Erythroblast (primary cell): ENCODE measurements around the gene PDE9A.

ENCODE experiments used
- DNase-seq, 2 experiments: peaks; one replicate each; lab custom pipeline; 2025; lab: John Stamatoyannopoulos, UW
- GATA1 ChIP-seq: IDR thresholded peaks from 2 replicates; pipeline ENCODE4 v1.6.1; 2011; ENCODE audit warnings: low read depth, mild to moderate bottlenecking, control low read depth, low read length, moderate library complexity
- POLR2A ChIP-seq: IDR thresholded peaks from 2 replicates; pipeline ENCODE4 v1.6.1; 2011; ENCODE audit warnings: mild to moderate bottlenecking, low read length

PDE9A gene

DNA sequence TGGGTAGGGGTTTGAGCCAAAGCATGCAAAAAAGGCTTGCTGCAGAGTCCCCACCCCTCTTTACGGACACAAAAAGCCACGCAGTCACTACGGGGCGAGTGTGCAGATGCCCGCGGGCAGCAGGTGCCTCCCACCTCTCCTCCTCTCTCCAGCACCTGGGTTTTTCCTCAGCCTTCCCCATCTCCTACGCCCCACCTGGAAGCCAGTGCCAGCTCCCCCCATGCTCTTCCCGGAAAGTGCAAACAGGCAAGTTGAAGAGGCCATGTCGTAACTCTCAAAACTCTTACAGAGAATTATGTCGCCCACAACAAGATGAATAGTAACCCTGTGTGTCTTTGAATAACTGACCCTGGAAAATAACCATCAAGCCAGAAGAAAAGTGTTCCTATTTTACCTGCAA lies 82.5 kb downstream of the PDE9A start:
- TF ChIP-seq GATA1 (no peak), POLR2A (no peak)
- no peak for DNase-seq

DNA sequence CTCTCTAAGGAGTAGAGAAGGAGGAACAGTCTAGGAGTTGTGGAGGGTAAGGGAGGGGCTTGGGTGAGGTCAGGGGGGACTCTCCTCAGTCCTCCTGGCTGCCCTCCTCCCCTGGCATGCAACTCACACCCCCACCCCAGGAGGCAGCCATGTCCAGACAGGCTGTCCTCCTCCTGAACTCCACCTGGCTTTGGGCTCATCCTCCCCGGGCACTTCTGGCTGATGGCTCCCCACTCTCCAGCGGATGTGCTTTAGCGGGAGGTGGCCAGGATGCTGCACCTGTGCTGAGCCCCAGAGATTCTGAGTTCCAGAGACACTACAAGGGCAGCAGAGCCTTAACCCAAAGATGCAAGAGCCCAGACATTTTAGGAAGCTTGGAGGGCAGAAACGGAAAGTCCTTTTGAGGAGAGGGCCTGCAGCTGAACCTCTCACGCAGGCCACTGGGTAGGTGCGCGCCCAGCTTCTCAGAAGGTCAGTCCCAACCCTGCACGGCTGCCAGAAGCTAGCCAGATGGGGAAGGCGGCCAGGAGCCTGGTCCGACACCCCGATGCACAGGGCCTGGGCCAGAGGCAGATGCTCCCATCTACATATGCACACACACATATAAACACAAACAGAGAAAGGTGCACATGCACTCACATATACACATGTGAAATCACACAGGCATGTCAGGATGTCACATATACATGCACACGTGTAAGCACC lies 83.4 kb downstream of the PDE9A start:
- TF ChIP-seq GATA1, result no peak
- TF ChIP-seq POLR2A, result no peak
- no peak for DNase-seq

DNA sequence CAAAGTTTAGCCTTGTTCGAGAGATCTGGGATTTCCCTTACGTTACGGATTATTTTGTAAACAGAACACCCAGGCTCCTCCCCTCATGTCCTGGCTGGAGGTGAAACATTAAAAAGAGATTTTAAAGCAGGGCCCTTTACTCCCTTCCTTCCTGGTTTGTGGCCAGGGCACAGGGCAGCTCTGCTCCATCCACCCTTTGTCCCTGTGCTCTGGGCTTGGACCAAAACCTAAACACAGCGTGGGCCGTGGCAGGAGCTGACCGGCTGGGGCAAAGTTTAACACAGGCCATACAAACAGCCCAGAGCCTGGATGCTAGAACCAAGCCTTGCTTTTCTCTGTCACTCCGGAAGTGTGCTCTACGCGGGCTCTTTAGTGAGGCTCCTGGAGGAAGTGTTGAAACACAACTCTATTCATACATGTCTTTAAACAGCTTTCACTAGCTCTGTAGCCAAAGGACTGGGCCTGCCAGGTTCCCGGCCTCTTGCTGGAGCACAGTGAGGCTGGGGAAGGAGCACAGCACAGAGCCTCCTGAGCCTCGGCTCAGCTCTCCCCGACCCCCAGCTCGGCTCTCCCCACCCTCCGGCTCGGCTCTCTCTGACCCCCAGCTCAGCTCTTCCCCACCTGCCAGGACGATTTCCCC lies 84.7 kb downstream of the PDE9A start:
- DNase-seq, result no peak
- TF ChIP-seq POLR2A, result no peak
- TF ChIP-seq GATA1, result no peak

DNA sequence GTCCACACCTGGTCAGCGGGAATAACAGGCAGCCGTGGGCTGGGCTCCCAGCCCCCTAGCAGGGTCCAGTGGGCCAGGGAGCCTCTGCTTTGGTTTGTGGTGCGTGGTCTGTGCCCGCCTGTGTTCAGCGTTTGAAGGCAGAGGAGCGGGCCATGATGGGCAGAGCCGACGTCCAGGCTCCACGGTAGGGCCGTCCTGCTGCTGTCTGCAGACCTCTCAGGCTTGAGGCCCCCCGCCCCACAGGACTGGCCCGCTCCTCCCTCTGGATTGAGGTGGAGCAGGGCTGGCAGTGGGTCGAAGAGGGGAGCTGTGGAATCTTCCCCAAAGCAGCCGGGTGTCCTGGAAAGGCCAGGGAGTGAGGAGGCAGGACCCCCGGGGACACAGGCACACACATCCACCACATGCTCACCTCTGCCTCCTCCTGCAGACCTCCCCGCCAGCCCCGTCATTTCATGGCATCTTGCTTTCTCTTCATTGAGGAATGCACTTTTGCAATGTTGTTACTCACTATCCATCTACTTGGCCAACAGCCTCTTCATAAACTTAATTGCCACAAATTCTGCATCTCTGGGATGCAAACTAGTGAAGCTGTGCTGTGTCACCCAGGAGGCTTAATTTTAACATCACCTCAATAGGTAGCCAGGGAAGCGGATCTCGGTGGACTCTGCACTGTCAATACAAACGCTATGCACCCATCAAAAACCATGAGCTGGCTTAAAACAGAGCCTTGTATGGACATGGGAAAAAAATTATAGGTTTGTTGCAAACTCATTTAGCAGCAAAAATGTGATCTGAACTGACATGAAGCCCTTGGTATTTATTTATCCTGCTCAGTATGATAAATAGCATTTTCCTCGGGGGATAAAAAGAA lies 85.9 kb downstream of the PDE9A start:
- DNase-seq, result no peak
- no peak for TF ChIP-seq POLR2A
- TF ChIP-seq GATA1, result no peak

DNA sequence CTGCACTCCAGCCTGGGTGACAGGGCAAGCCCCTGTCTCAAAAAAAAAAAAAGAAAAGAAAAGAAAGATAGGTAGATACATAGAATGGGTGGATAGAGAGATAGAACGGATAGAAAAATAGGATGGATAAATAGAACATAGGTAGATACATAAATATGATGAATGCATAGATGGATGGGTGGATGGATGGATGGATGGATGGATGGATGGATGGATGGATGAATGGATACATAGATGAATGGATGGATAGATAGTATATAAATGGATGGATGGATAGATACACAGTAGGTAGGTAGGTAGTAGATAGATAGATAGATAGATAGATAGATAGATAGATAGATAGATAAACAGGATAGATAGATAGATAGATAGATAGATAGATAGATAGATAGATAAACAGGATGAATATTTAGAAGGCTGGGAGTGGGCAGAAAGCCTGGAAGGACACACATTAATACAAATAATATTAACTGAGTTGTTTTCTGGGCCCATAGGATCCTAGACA lies 87.0 kb downstream of the PDE9A start:
- no peak for DNase-seq
- TF ChIP-seq GATA1 (no peak), POLR2A (no peak)

DNA sequence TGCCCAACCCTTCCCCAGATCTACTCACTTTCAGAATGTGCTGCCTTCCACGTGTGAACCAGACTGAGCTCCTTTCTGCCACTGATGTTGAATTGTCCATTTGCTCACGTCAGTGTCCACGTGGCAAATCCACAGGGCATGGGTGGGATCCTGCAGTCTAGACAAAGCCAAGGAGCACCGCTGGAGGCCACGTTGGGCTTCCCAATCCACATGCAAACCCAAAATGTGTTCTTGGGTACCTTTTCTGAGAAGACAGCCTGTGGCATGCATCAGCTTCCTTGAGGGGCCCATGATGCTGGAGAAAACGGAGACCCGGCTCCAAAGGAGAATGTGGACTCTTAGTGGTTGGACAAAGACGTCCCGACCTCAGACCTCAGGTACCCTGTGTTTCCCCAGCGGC lies 87.6 kb downstream of the PDE9A start:
- DNase-seq, result no peak
- no peak for TF ChIP-seq POLR2A

DNA sequence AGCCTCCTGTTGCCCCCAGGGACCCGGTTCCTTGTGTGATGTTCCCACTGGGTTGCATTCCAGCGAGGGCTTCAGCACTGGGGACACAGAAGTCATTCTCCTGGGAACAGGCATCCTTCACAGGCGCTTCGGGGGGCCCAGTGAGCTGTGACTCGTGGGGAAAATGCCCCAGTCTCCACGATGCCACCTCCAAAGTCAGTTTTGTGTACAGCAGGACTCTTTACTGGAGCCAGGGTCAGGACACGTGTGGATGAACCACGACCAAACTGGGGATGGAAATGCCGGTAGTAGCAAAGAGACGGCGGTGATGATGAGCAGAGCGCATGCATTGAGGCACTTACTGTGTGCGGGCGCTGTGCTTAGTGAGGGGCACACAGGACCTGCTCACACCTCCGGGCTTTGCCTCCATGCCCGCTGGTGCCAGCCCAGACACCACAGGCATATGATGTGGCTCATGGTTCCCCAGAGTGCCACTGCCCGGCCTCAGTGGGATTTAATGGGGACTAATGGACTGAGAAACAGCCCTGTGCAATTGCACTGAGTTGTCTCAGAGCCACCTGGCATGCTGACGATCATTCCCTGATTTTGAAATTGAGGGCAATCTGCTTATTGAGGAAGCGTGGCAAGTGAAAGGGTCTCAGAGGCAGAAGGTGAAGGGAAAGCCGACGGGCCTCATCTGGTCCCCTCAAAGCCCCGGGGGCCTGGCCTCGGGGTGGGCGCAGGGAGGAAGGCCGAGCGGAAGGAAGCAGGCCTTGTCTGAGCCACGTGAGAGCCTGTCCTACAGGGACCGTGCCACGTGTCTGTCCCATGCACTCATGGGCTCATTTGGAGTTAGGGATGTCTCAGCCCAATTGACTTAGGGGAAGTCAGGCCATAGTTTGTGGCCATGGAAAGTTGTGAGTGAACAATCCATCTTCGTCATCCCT lies 91.4 kb downstream of the PDE9A start:
- DNase-seq, result no peak
- TF ChIP-seq GATA1 (no peak), POLR2A (no peak)

DNA sequence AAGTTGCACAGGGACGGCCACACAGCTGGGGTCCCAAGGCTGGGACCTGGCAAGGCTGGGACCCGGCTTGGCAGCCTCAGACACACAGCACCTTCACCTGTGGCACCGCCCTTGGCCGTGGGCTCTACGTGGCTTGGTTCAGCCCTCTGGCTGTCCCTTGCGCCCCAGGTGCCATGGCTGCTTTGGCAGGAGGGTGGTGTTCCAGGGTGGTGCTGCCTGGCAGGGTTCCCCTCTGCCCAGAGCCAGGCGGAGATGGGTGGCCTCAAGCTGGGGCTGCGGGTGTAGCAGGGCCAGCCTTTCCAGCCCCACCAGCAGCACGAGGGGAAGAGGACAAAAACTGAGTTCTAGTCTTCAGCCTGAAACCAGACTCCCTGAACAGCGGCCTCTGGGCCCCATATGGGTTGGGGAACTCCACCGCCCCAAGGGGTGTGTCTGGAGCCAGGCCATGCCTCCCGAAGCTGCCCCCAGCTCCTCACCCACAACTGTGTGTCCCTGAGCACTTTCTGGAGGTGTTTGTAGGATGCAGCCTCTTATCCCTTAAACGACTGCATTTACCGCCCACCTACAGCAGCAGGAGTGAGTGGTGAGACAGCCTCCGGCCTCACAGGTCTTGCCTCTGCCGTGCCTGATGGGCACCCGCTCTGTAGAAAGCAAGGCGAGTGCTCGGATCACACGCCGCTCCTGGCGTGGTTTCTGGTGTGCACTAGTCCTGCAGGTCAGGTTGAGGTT lies 92.3 kb downstream of the PDE9A start:
- no peak for DNase-seq
- TF ChIP-seq POLR2A (no peak), GATA1 (no peak)

DNA sequence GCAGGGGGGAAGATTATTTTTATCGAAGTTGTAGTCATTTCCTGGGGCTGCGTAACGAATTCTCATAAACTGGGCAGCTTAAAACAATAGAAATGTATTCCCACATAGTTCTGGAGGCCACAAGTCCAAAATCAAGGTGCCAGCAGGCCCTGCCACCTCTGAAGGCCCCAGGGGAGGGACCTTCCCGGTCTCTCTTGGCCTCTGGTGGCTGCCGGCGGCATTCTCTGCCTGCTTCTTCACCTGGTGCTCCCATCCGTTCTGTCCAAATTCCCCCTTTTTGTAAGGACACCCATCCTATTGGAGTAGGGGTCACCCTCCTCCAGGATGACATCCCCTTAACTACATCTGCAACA lies 92.8 kb downstream of the PDE9A start:
- TF ChIP-seq POLR2A, result no peak
- no peak for TF ChIP-seq GATA1
- DNase-seq, result no peak

DNA sequence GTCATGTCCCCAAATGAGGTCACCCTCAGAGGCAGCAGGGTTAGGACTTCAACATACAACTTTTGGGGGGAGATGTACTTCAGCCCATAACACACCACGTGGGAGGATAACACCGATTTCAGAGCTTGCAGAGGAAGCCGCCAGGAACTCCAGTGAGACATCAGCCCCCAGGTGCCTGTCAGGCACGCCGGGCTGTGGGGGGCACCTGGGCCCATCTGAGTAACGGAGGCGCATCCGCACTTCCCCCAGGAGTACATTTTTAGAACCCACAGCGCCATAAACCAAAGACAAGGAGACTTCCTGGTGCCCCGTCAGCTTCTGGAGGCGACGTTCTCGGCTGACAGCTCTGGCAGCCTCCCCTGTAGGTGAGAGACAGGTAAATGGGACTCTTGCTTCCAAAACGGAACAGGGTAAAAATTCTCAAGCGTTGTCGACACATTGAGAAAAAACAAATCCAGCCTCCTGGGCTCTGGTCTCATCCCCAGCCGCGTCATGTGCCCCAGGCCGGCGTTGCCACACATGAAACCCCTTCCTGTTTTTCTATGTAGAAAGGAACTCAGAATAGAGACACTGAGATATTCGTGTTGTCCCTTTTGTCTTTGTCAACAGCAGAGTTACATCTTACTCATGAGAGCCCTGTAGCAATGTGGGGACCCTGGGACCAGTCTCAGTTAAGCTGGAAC lies 93.3 kb downstream of the PDE9A start:
- TF ChIP-seq POLR2A (no peak), GATA1 (no peak)
- DNase-seq, result no peak

DNA sequence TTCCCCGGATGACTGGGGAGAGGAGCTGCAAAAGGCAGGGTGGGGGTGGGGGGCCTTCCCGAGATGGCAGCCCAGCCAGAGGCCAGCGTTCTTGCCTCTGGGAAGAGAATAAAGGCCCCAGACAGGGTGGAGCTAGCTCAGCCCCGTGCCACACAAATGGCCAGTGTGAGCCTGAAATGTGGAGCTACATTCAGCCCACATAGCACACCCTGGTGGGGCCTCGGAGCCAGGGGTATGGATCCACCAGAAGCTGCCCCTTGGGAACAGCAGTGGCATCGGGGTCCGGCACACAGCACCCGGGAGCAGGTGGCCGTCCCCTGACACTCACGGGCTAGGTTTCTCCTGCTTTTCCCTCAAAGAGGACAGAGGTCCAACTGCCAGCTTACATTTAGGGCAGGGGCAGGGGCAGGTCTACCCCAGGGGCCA lies 93.9 kb downstream of the PDE9A start:
- no peak for DNase-seq
- TF ChIP-seq GATA1 (no peak), POLR2A (no peak)
